CD4-positive, alpha-beta T cell (primary cell): ENCODE data around the gene CRKL. TPM values are rescaled to one million over a fixed set of nuclear protein-coding genes. Genes with fewer than 3 reads are reported as not detected.
"Not testable (repeated sequence)": the region's sequence is repeated elsewhere in the genome, so short reads cannot be mapped to it uniquely, and the experiment has no call there.

Source experiments
- ATAC-seq: fragments of 200-7000 bp; cut with Tn5 transposase; one replicate; pipeline ENCODE4 v1.10.0; 2022; ENCODE audit warnings: mild to moderate bottlenecking; ENCODE audit not compliant: poor library complexity
- CTCF ChIA-PET: fragments of 350-600 bp; sonication (Branson Sonifier 250); formaldehyde crosslinking; loops from one replicate; lab custom pipeline; 2021; ENCODE audit warnings: antibody characterized with exemption, inconsistent platforms; lab: Charles Lee
- POLR2A ChIA-PET: fragments of 350-600 bp; sonication (Branson Sonifier 250); formaldehyde crosslinking; loops from one replicate; lab custom pipeline; 2021; ENCODE audit warnings: antibody characterized with exemption, inconsistent platforms; lab: Charles Lee
- DNase-seq, 14 experiments: peaks; one replicate each; pipeline ENCODE4 v3.0.0-alpha.2; 2013 to 2020; ENCODE audit warnings: mixed read lengths in 2 of 14
- H3K27ac ChIP-seq, 2 donors: one replicate each; pipeline versions ENCODE4 v1.5.1 to v1.7.0; 2013; ENCODE audit warnings: low read length in 2 of 2, low read depth in 1 of 2, mild to moderate bottlenecking in 1 of 2
- H3K27me3 ChIP-seq, 2 experiments: 1 replicate in 1 of 2; 2 replicates in 1 of 2; pipeline versions ENCODE4 v1.6.1 to v1.7.0; 2013; ENCODE audit warnings: low read length in 2 of 2, control low read depth in 1 of 2, mild to moderate bottlenecking in 1 of 2, moderate library complexity in 1 of 2; ENCODE audit not compliant: insufficient read depth in 2 of 2, control insufficient read depth in 1 of 2
- H3K36me3 ChIP-seq: one replicate; pipeline ENCODE4 v1.6.1; 2013; ENCODE audit warnings: low read length, control low read depth; ENCODE audit not compliant: insufficient read depth
- H3K4me1 ChIP-seq: one replicate; pipeline ENCODE4 v1.6.1; 2013; ENCODE audit warnings: low read length, control low read depth; ENCODE audit not compliant: insufficient read depth
- H3K4me3 ChIP-seq: one replicate; pipeline ENCODE4 v1.5.1; 2013; ENCODE audit warnings: mild to moderate bottlenecking, low read length, moderate library complexity
- H3K9me3 ChIP-seq, 2 experiments: 1 replicate in 1 of 2; 2 replicates in 1 of 2; pipeline versions ENCODE4 v1.6.1 to v1.7.0; 2013; ENCODE audit warnings: low read length in 2 of 2, mild to moderate bottlenecking in 2 of 2, control low read depth in 1 of 2, moderate library complexity in 1 of 2; ENCODE audit not compliant: control insufficient read depth in 1 of 2, insufficient read depth in 1 of 2
- H3K27ac Mint-ChIP-seq: one replicate; pipeline ENCODE4 v1.8.0; 2020; ENCODE audit warnings: mixed read lengths
- H3K27me3 Mint-ChIP-seq: one replicate; pipeline ENCODE4 v1.8.0; 2021; ENCODE audit warnings: mixed read lengths
- H3K36me3 Mint-ChIP-seq: one replicate; pipeline ENCODE4 v1.8.0; 2021; ENCODE audit warnings: low read depth, mixed read lengths
- H3K4me1 Mint-ChIP-seq: one replicate; pipeline ENCODE4 v1.8.0; 2021; ENCODE audit warnings: low read depth, mixed read lengths
- H3K4me3 Mint-ChIP-seq: one replicate; pipeline ENCODE4 v1.8.0; 2020; ENCODE audit warnings: mild to moderate bottlenecking, mixed read lengths
- H3K9me3 Mint-ChIP-seq: one replicate; pipeline ENCODE4 v1.8.0; 2020; ENCODE audit warnings: mixed read lengths
- CTCF ChIP-seq: fragments of 200-600 bp; IDR thresholded peaks from one replicate; pipeline ENCODE4 v1.8.0; 2022; ENCODE audit warnings: antibody characterized with exemption, mild to moderate bottlenecking
- intact Hi-C, 2 experiments: fragments of 100-400 bp; cut with DNase I in 1 of 2; cut with micrococcal nuclease in 1 of 2; formaldehyde crosslinking; loops; one replicate each; pipeline versions ENCODE4 v1.15.1 to v1.9.0; 2023 to 2025; cut with DNase I, micrococcal nuclease
- total RNA-seq, 174 experiments: library from RNA in 2 of 174; stranded (reverse) in 2 of 174; gene quantifications; one replicate each; pipeline ENCODE4 v1.2.3 and lab custom pipeline; 2021 to 2026

Gene CRKL
- total RNA-seq, 2 experiments from 2014 or later, result 41.9 to 43.5 TPM

DNA sequence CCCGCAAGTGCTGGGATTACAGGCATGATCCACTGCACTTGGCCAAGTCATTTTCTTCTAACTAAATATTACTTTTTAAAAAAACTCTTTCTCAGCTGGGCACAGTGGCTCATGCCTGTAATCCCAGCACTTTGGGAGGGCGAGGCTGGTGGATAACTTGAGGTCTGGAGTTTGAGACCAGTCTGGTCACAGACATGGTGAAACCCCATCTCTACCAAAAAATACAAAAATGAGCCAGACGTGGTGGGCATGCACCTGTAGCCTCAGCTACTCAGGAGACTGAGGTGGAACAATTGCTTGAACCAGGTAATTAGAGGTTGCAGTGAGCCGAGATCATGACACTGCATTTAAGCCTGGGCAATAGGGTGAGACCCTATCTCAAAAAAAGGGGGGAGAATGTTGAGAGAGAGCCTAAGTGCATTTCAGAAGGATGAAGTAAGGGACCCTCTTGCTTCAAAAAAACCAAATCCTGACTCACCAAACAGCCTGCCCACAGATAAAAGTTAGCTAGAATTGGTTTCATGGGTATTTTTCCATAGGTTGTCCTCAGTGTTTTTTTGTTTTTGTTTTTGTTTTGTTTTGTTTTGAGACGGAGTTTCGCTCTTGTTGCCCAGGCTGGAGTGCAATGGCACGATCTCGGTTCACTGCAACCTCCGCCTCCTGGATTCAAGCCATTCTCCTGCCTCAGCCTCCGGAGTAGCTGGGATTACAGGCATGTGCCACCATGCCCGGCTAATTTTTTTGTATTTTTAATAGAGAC is 18.8 kb downstream of the CRKL start:
- Mint-ChIP-seq H3K27ac (peak overlapping the region; percentile 7), H3K36me3 (peaks cover 78% of the 10 kb centered on the region), H3K4me1 (peaks cover 78% of the 10 kb centered on the region)
- POLR2A ChIA-PET, DNase-seq, H3K27me3 ChIP-seq, H3K4me3 ChIP-seq, H3K9me3 ChIP-seq, H3K9me3 Mint-ChIP-seq, ATAC-seq, H3K27ac ChIP-seq, H3K27me3 Mint-ChIP-seq, intact Hi-C loops, H3K4me3 Mint-ChIP-seq: not testable (repeated sequence)
- peaks cover 65% of the 10 kb centered on the region for H3K4me1 ChIP-seq
- CTCF ChIA-PET, result interaction anchor here (1.2 kb wide), 1 partner anchor 19 kb away, joined by 5 read pairs; the partner anchor contains the start of gene CRKL
- peaks cover 47% of the 10 kb centered on the region for H3K36me3 ChIP-seq

GRCh38 chr22:20937031-20937793 is 20.0 kb downstream of the CRKL start:
- Mint-ChIP-seq H3K4me3 (peak overlapping the region; percentile 40), H3K4me1 (peaks cover 82% of the 10 kb centered on the region), H3K9me3 (no peaks in the 10 kb centered on the region), H3K27ac (peak overlapping the region; percentile 18), H3K27me3 (no peaks in the 10 kb centered on the region), H3K36me3 (peaks cover 86% of the 10 kb centered on the region)
- ChIA-PET POLR2A (interaction anchor here (0.8 to 1.3 kb wide), 3 partner anchors 16 to 45 kb away, joined by 3 to 4 read pairs (median 3); partner anchors contain the start of genes CRKL and LZTR1), CTCF (interaction anchor here (0.8 to 1.8 kb wide), 3 partner anchors 9 to 20 kb away, joined by 4 to 8 read pairs (median 5); partner anchors contain the start of gene CRKL)
- DNase-seq (no peak), ATAC-seq (no peak)
- no peak for TF ChIP-seq CTCF
- H3K9me3 ChIP-seq, result no peaks in the 10 kb centered on the region
- H3K4me3 ChIP-seq, result no peak overlapping the region
- no peak overlapping the region for H3K27ac ChIP-seq
- H3K27me3 ChIP-seq, result no peaks in the 10 kb centered on the region
- H3K4me1 ChIP-seq, result peaks cover 64% of the 10 kb centered on the region
- intact Hi-C loops, result no loop called here
- peaks cover 44% of the 10 kb centered on the region for H3K36me3 ChIP-seq

GRCh38 chr22:20937794-20938671 is 20.8 kb downstream of the CRKL start:
- ChIA-PET CTCF (interaction anchor here (0.8 to 1.8 kb wide), 3 partner anchors 10 to 21 kb away, joined by 4 to 8 read pairs (median 5); partner anchors contain the start of gene CRKL), POLR2A (interaction anchor here (0.8 to 1.3 kb wide), 3 partner anchors 17 to 44 kb away, joined by 3 to 4 read pairs (median 3); partner anchors contain the start of genes CRKL and LZTR1)
- no peak for TF ChIP-seq CTCF
- no peaks in the 10 kb centered on the region for H3K27me3 ChIP-seq
- H3K4me3 ChIP-seq, result no peak overlapping the region
- DNase-seq (no peak), ATAC-seq (no peak)
- H3K4me1 ChIP-seq, result peaks cover 62% of the 10 kb centered on the region
- H3K27ac Mint-ChIP-seq, result no peak overlapping the region
- H3K4me3 Mint-ChIP-seq, result no peak overlapping the region
- H3K4me1 Mint-ChIP-seq, result peaks cover 84% of the 10 kb centered on the region
- H3K27ac ChIP-seq, result no peak overlapping the region
- intact Hi-C loops, result no loop called here
- H3K36me3 ChIP-seq, result peaks cover 46% of the 10 kb centered on the region
- no peaks in the 10 kb centered on the region for H3K9me3 Mint-ChIP-seq
- no peaks in the 10 kb centered on the region for H3K27me3 Mint-ChIP-seq
- peaks cover 86% of the 10 kb centered on the region for H3K36me3 Mint-ChIP-seq
- no peaks in the 10 kb centered on the region for H3K9me3 ChIP-seq

GRCh38 chr22:20939457-20940185 is 22.4 kb downstream of the CRKL start:
- H3K9me3 ChIP-seq, intact Hi-C loops, POLR2A ChIA-PET, ATAC-seq, H3K4me3 ChIP-seq, H3K27ac ChIP-seq, H3K27me3 Mint-ChIP-seq, DNase-seq, H3K27me3 ChIP-seq, H3K27ac Mint-ChIP-seq, H3K9me3 Mint-ChIP-seq, H3K4me3 Mint-ChIP-seq: not testable (repeated sequence)
- Mint-ChIP-seq H3K36me3 (peaks cover 84% of the 10 kb centered on the region), H3K4me1 (peaks cover 82% of the 10 kb centered on the region)
- CTCF ChIA-PET, result interaction anchor here (1.7 kb wide), 1 partner anchor 23 kb away, joined by 5 read pairs; no protein-coding TSS in a partner anchor
- Histone ChIP-seq H3K4me1 (peaks cover 65% of the 10 kb centered on the region), H3K36me3 (peaks cover 39% of the 10 kb centered on the region)
